Measurements from ENCODE around the gene ZNF750.

ZNF750 gene

DNA sequence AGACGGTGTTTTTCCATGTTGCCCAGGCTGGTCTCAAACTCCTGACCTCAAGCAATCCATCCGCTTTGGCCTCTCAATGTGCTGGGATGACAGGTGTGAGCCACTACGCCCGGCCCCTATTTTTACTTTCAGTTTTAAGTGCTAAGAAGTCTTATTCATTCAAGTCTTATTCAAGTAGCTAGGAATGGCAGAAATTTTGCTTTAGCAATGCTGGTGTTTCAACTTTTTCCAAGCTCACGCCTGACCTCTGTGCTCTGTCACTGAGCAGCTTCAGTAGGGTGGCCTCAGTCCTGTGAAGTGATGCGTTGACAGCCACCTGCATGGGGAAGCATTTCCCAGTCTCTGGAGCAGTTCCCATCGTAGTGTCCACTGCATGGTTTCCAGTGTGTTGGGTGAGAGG lies 12.9 kb downstream of the ZNF750 start:
- TF ChIP-seq, protein P1, sequence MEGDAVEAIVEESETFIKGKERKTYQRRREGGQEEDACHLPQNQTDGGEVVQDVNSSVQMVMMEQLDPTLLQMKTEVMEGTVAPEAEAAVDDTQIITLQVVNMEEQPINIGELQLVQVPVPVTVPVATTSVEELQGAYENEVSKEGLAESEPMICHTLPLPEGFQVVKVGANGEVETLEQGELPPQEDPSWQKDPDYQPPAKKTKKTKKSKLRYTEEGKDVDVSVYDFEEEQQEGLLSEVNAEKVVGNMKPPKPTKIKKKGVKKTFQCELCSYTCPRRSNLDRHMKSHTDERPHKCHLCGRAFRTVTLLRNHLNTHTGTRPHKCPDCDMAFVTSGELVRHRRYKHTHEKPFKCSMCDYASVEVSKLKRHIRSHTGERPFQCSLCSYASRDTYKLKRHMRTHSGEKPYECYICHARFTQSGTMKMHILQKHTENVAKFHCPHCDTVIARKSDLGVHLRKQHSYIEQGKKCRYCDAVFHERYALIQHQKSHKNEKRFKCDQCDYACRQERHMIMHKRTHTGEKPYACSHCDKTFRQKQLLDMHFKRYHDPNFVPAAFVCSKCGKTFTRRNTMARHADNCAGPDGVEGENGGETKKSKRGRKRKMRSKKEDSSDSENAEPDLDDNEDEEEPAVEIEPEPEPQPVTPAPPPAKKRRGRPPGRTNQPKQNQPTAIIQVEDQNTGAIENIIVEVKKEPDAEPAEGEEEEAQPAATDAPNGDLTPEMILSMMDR (IDR thresholded peaks at IDR 0.05) = no peak
- H3K27me3 ChIP-seq = no peaks in the 10 kb centered on the region
- no peaks in the 10 kb centered on the region for H3K36me3 ChIP-seq
- H3K4me3 ChIP-seq (ENCODE audit: low read depth in 1 of 2, low read length in 1 of 2) = no peak overlapping the region
- H3K4me1 ChIP-seq (ENCODE audit: control insufficient read depth in 1 of 2, insufficient read depth in 1 of 2, low read depth in 1 of 2, low read length in 1 of 2) = no peaks in the 10 kb centered on the region
- H3K9me3 ChIP-seq = no peaks in the 10 kb centered on the region
- H3K27ac ChIP-seq = no peak overlapping the region

DNA sequence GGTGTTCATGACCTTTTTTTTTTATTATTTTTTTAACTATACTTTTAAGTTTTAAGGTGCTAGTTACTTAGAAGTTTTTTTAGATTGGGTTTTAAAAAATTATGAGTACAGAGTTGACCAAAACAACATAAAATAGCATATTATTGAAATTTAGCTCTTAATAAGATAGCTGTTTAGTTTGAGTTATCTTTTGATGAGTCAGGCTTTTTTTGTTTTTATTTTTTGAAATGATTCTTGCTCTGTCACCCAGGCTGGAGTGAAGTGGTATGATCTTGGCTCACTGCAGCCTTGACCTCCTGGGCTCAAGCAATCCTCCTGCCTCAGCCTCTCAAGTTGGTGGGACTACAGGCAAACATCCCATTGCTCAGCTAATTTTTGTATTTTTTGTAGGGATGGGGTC lies 13.6 kb downstream of the ZNF750 start:
- TF ChIP-seq, protein P1 (IDR thresholded peaks at IDR 0.05) = no peak

DNA sequence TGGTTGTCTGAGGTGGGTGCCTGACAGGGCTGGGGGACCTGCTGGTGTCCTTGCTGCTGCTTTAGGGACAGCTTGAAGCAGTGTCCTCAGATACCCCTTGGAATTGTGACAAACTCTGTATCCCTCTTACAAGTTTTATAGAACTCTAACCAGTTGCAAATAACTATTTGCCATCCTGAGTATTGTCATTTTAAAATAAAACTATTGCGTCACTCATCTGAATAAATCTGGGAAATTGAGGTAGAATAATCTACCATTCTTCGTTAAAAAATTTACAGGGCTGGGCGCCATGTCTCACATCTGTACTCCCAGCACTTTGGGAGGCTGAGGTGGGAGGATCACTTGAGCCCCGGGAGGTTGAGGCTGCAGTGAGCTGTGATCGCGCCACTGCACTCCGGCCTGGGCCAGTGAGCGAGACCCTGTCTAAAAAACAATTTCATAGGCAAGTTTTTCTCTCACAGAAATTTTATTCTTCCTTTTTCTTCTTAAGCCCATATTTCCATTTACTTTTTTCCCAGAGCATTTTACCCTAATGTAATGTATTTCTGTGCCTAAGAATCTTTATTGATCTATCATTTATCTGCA lies 14.2 kb downstream of the ZNF750 start:
- TF ChIP-seq, protein P1 (IDR thresholded peaks at IDR 0.05) = no peak
- Histone ChIP-seq H3K27ac (no peak overlapping the region), H3K27me3 (no peaks in the 10 kb centered on the region), H3K9me3 (no peaks in the 10 kb centered on the region), H3K36me3 (no peaks in the 10 kb centered on the region), H3K4me3 (ENCODE audit: low read depth in 1 of 2, low read length in 1 of 2) (no peak overlapping the region), H3K4me1 (ENCODE audit: control insufficient read depth in 1 of 2, insufficient read depth in 1 of 2, low read depth in 1 of 2, low read length in 1 of 2) (no peaks in the 10 kb centered on the region)

More for the DNA sequence above, 13.6 kb downstream of the ZNF750 start:
- no peak overlapping the region for H3K4me3 ChIP-seq (ENCODE audit: low read depth in 1 of 2, low read length in 1 of 2)
- no peaks in the 10 kb centered on the region for H3K27me3 ChIP-seq
- no peaks in the 10 kb centered on the region for H3K4me1 ChIP-seq (ENCODE audit: control insufficient read depth in 1 of 2, insufficient read depth in 1 of 2, low read depth in 1 of 2, low read length in 1 of 2)
- no peak overlapping the region for H3K27ac ChIP-seq
- H3K9me3 ChIP-seq = no peaks in the 10 kb centered on the region
- no peaks in the 10 kb centered on the region for H3K36me3 ChIP-seq

DNA sequence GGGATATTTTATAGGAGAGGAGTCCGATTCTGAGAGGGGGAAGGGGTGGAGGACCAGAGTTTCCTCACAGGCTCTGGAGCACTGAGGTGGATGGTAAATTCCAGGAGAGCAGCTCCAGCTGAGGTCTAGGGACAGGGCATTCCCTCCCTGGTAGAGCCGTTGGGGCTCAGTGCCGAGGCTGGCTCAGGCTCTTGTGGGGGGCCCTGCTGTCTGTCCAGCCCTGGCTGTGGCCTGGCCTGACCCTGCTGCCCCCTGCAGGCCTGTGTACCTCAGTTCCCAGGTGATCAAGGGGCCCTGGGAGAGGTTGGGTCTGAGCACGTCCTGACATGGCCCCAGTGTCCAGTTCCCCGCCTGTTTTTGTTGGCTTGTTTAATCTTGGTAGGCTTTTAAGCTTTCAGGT lies 16.8 kb downstream of the ZNF750 start:
- H3K9me3 ChIP-seq = no peaks in the 10 kb centered on the region
- no peaks in the 10 kb centered on the region for H3K27me3 ChIP-seq
- H3K4me3 ChIP-seq (ENCODE audit: low read depth in 1 of 2, low read length in 1 of 2) = no peak overlapping the region
- TF ChIP-seq, protein P1 (IDR thresholded peaks at IDR 0.05) = no peak
- peaks cover 3% of the 10 kb centered on the region for H3K36me3 ChIP-seq
- H3K4me1 ChIP-seq (ENCODE audit: control insufficient read depth in 1 of 2, insufficient read depth in 1 of 2, low read depth in 1 of 2, low read length in 1 of 2) = no peaks in the 10 kb centered on the region
- H3K27ac ChIP-seq = no peak overlapping the region

DNA sequence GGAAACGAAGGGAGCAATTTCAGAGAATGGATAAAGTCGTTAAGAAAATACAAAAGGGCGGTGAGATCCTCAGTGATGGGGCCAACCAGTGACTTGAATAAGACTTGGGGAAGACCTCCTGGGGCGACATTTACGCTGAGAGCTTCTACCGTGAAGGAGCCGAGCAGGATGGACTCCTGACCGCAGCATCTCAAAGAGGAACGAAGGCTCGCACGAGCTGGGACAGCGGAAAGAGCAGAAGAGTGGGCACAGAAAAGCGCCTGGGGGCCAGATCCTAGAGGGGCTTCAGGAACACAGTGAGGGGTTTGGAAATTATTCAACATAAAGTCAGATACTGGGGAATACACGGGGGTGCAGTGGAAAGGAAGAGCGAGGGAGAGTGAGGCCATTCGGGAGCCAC lies 17.5 kb downstream of the ZNF750 start:
- Histone ChIP-seq H3K27ac (no peak overlapping the region), H3K9me3 (no peaks in the 10 kb centered on the region), H3K36me3 (peaks cover 3% of the 10 kb centered on the region), H3K4me1 (ENCODE audit: control insufficient read depth in 1 of 2, insufficient read depth in 1 of 2, low read depth in 1 of 2, low read length in 1 of 2) (no peaks in the 10 kb centered on the region), H3K27me3 (no peaks in the 10 kb centered on the region), H3K4me3 (ENCODE audit: low read depth in 1 of 2, low read length in 1 of 2) (no peak overlapping the region)
- TF ChIP-seq, protein P1 (IDR thresholded peaks at IDR 0.05) = no peak

DNA sequence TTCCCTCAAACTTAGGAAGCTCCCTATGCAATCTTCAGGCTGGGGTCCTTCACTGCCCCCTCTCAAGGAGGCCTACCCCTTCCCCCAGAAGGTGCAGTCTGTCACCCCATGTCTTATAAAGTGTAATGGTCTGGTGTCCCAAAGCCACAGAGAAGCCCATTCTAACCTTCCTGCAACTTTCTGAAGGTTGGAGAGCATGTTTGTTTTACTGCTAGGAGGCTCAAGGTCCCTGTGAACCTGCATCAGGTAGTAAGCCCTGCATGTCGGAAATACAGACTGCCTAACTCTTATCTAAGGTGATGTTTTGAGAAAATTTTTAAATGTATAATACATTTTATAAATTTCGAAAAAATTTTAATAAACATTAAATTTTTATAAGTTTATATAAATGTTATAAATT lies 18.3 kb downstream of the ZNF750 start:
- H3K4me1 ChIP-seq (ENCODE audit: control insufficient read depth in 1 of 2, insufficient read depth in 1 of 2, low read depth in 1 of 2, low read length in 1 of 2) = no peaks in the 10 kb centered on the region
- no peaks in the 10 kb centered on the region for H3K27me3 ChIP-seq
- H3K27ac ChIP-seq = no peak overlapping the region
- peaks cover 3% of the 10 kb centered on the region for H3K36me3 ChIP-seq
- no peak overlapping the region for H3K4me3 ChIP-seq (ENCODE audit: low read depth in 1 of 2, low read length in 1 of 2)
- TF ChIP-seq, protein P1 (IDR thresholded peaks at IDR 0.05) = no peak
- no peaks in the 10 kb centered on the region for H3K9me3 ChIP-seq
